Breast epithelium (tissue), 3 donors: ENCODE data around the gene BACH2.

Source experiments
- POLR2A ChIP-seq: fragments of 450-650 bp; IDR thresholded peaks from one replicate; pipeline ENCODE4 v1.6.1; 2016; ENCODE audit warnings: antibody characterized with exemption, mild to moderate bottlenecking, moderate library complexity
- POLR2AphosphoS5 ChIP-seq, 3 donors: sonication (generic); formaldehyde crosslinking; IDR thresholded peaks; one replicate each; pipeline ENCODE4 v1.6.1; 2017; ENCODE audit warnings: antibody characterized with exemption in 3 of 3

- TF ChIP-seq POLR2AphosphoS5 (IDR thresholded peaks at IDR 0.05) (no peak), POLR2A (no peak)
Measured at GRCh38 chr6:90093558-90094073, 203.0 kb downstream of the BACH2 start.
